Upper lobe of left lung (tissue), 6 donors: ENCODE data around the gene GLRA2. TPM values are rescaled to one million over a fixed set of nuclear protein-coding genes. Genes with fewer than 3 reads are reported as not detected.

Experiments used
- ATAC-seq, 2 donors: fragments of 200-7000 bp; cut with Tn5 transposase; one replicate each; pipeline ENCODE4 v1.9.1; 2022; ENCODE audit warnings: mild to moderate bottlenecking in 2 of 2, moderate library complexity in 2 of 2; ENCODE audit not compliant: low FRiP score in 2 of 2
- DNase-seq, 2 donors: peaks; one replicate each; pipeline ENCODE4 v3.0.0-alpha.2; 2019 to 2020
- H3K27ac ChIP-seq, 4 donors: fragments of 200-600 bp; sonication (generic); one replicate each; pipeline ENCODE4 v1.5.1; 2016 to 2019
- H3K27me3 ChIP-seq, 4 donors: fragments of 200-600 bp; sonication (generic); one replicate each; pipeline ENCODE4 v1.5.1; 2017 to 2019
- H3K36me3 ChIP-seq, 4 donors: fragments of 200-600 bp; sonication (generic); one replicate each; pipeline ENCODE4 v1.5.1; 2016 to 2019
- H3K4me1 ChIP-seq, 4 donors: fragments of 200-600 bp; sonication (generic); one replicate each; pipeline ENCODE4 v1.5.1; 2018 to 2019
- H3K4me3 ChIP-seq, 4 donors: fragments of 200-600 bp; sonication (generic); one replicate each; pipeline ENCODE4 v1.5.1; 2017 to 2019; ENCODE audit warnings: mild to moderate bottlenecking in 2 of 4, moderate library complexity in 1 of 4
- H3K9me3 ChIP-seq, 4 donors: fragments of 200-600 bp; sonication (generic); one replicate each; pipeline ENCODE4 v1.5.1; 2018 to 2019
- CTCF ChIP-seq, 6 experiments: fragments of 450-650 bp in 4 of 6; fragments of 200-600 bp in 2 of 6; sonication (generic) in 2 of 6; IDR thresholded peaks; one replicate each; pipeline ENCODE4 v1.5.1; 2016 to 2019; ENCODE audit warnings: antibody characterized with exemption in 6 of 6
- EP300 ChIP-seq, 4 donors: sonication (generic); formaldehyde crosslinking; IDR thresholded peaks; one replicate each; pipeline ENCODE4 v1.5.1; 2017; ENCODE audit warnings: antibody characterized with exemption in 4 of 4, control low read depth in 2 of 4
- POLR2A ChIP-seq, 4 donors: fragments of 450-650 bp; IDR thresholded peaks; one replicate each; pipeline ENCODE4 v1.5.1; 2016 to 2017; ENCODE audit warnings: antibody characterized with exemption in 4 of 4, mild to moderate bottlenecking in 2 of 4
- POLR2AphosphoS5 ChIP-seq, 2 donors: sonication (generic); formaldehyde crosslinking; IDR thresholded peaks; one replicate each; pipeline ENCODE4 v1.5.1; 2017; ENCODE audit warnings: antibody characterized with exemption in 2 of 2
- WGBS, 2 donors: methylation state at CpG; one replicate each; pipeline ENCODE4 v1.1.5; 2017 to 2018; 5-methylcytosine and 5-hydroxymethylcytosine counted together
- total RNA-seq, 6 donors: library from RNA; depleted of rRNA in 4 of 6; stranded (reverse); fragments of >200 nt in 4 of 6; gene quantifications; one replicate each; pipeline versions ENCODE4 v1.1.0 to v1.2.1, GENCODE V29; 2016 to 2021
- donor health status: DM: no; HTN: no; CAD: no; lungs with moderate emphysema.
- donor health status: DM: no; HTN: yes; CAD: no; lungs with severe emphysema.

Gene GLRA2
- total RNA-seq, 6 donors from 2014 or later: not detected

- Histone ChIP-seq H3K27me3 (no peaks in the 10 kb centered on the region), H3K4me3 (no peak overlapping the region), H3K27ac (no peak overlapping the region), H3K4me1 (no peaks in the 10 kb centered on the region), H3K36me3 (no peaks in the 10 kb centered on the region), H3K9me3 (no peaks in the 10 kb centered on the region)
- TF ChIP-seq POLR2AphosphoS5 (IDR thresholded peaks at IDR 0.05): no peak
- TF ChIP-seq EP300 (IDR thresholded peaks at IDR 0.05): no peak
- TF ChIP-seq CTCF (IDR thresholded peaks at IDR 0.05): no peak
- TF ChIP-seq POLR2A (IDR thresholded peaks at IDR 0.05): no peak
- 60 to 79% methylated on average over 2 of the region's 2 CpGs for WGBS, 2 donors
- no peak for ATAC-seq
- no peak for DNase-seq
Observed at GRCh38 chrX:14694611-14695010, 165.3 kb downstream of the GLRA2 start.

- peak in 1 of 2 donors; percentile 22 for DNase-seq
- peak in 4 of 6 experiments; percentile 7 to 24 (median 14) for TF ChIP-seq CTCF (IDR thresholded peaks at IDR 0.05)
- TF ChIP-seq POLR2A (IDR thresholded peaks at IDR 0.05): no peak
- TF ChIP-seq POLR2AphosphoS5 (IDR thresholded peaks at IDR 0.05): no peak
- no peak for TF ChIP-seq EP300 (IDR thresholded peaks at IDR 0.05)
- H3K27ac ChIP-seq: no peak overlapping the region
- H3K27me3 ChIP-seq: no peaks in the 10 kb centered on the region
- 59 to 84% methylated on average over 3 of the region's 3 CpGs for WGBS, 2 donors
- no peaks in the 10 kb centered on the region for H3K9me3 ChIP-seq
- H3K4me3 ChIP-seq: no peak overlapping the region
- no peaks in the 10 kb centered on the region for H3K36me3 ChIP-seq
- no peaks in the 10 kb centered on the region for H3K4me1 ChIP-seq
- no peak for ATAC-seq
Observed at GRCh38 chrX:14697451-14697850, 168.1 kb downstream of the GLRA2 start.

GRCh38 chrX:14698790-14699189 lies 169.5 kb downstream of the GLRA2 start:
- DNase-seq (no peak), ATAC-seq (no peak)
- Histone ChIP-seq H3K4me3 (no peak overlapping the region), H3K27ac (no peak overlapping the region), H3K9me3 (no peaks in the 10 kb centered on the region), H3K36me3 (no peaks in the 10 kb centered on the region), H3K4me1 (no peaks in the 10 kb centered on the region), H3K27me3 (no peaks in the 10 kb centered on the region)
- TF ChIP-seq POLR2A (IDR thresholded peaks at IDR 0.05): no peak
- no peak for TF ChIP-seq POLR2AphosphoS5 (IDR thresholded peaks at IDR 0.05)
- TF ChIP-seq EP300 (IDR thresholded peaks at IDR 0.05): no peak
- no peak for TF ChIP-seq CTCF (IDR thresholded peaks at IDR 0.05)
- WGBS, 2 donors: 79 to 95% methylated on average over 3 of the region's 3 CpGs

GRCh38 chrX:14700982-14701381 lies 171.6 kb downstream of the GLRA2 start:
- DNase-seq: no peak
- WGBS, 2 donors: 63 to 75% methylated on average over 5 of the region's 5 CpGs
- no peak for TF ChIP-seq CTCF (IDR thresholded peaks at IDR 0.05)
- TF ChIP-seq POLR2A (IDR thresholded peaks at IDR 0.05): no peak
- no peak for TF ChIP-seq POLR2AphosphoS5 (IDR thresholded peaks at IDR 0.05)
- no peak for TF ChIP-seq EP300 (IDR thresholded peaks at IDR 0.05)
- Histone ChIP-seq H3K4me3 (no peak overlapping the region), H3K36me3 (no peaks in the 10 kb centered on the region), H3K4me1 (no peaks in the 10 kb centered on the region), H3K27me3 (no peaks in the 10 kb centered on the region), H3K27ac (no peak overlapping the region), H3K9me3 (no peaks in the 10 kb centered on the region)
- no peak for ATAC-seq

GRCh38 chrX:14702145-14702544 lies 172.8 kb downstream of the GLRA2 start:
- H3K27ac ChIP-seq: no peak overlapping the region
- DNase-seq (no peak), ATAC-seq (no peak)
- no peaks in the 10 kb centered on the region for H3K4me1 ChIP-seq
- no peak overlapping the region for H3K4me3 ChIP-seq
- TF ChIP-seq EP300 (IDR thresholded peaks at IDR 0.05): no peak
- no peak for TF ChIP-seq POLR2AphosphoS5 (IDR thresholded peaks at IDR 0.05)
- TF ChIP-seq POLR2A (IDR thresholded peaks at IDR 0.05): no peak
- no peak for TF ChIP-seq CTCF (IDR thresholded peaks at IDR 0.05)
- H3K9me3 ChIP-seq: no peaks in the 10 kb centered on the region
- no peaks in the 10 kb centered on the region for H3K27me3 ChIP-seq
- H3K36me3 ChIP-seq: no peaks in the 10 kb centered on the region
